ENCODE results near the gene ACOX1.

ACOX1 gene

DNA sequence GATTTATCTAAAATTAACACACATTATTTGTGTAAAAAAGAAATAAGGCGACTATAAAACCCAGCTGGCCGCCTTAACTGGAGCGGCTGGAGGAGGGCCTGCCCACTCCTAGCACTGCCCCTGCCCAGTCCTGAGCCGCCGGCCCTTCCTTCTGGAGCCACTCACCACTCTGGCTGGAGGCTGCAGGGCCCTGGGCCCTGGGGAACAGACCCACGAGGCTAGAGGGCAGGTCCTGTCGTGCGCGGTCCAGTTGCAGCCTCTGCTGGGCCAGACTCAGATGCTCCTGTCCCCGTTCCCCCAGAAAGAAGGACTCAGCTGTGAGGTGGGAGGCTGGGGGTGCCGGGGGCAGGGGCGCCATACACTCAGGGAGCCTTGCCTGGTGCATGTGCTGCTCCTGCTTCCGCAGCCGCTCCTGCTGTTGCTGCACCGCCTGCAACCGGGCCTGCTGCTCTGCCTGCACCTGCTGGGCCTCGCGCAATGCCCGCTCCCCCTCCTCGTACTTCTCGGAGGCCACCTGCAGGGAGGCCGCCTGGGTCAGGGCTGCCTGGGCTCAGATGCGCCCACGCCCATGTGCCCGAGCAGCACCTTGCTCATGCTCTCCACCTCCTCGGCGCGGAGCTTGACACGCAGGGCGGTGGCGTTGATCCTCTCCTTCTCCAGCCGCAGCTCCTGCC, 65.3 kb downstream of the ACOX1 start:
- H3K4me3 ChIP-seq (ENCODE audit: low read depth, low read length), result no peak overlapping the region
- TF ChIP-seq, protein P1, sequence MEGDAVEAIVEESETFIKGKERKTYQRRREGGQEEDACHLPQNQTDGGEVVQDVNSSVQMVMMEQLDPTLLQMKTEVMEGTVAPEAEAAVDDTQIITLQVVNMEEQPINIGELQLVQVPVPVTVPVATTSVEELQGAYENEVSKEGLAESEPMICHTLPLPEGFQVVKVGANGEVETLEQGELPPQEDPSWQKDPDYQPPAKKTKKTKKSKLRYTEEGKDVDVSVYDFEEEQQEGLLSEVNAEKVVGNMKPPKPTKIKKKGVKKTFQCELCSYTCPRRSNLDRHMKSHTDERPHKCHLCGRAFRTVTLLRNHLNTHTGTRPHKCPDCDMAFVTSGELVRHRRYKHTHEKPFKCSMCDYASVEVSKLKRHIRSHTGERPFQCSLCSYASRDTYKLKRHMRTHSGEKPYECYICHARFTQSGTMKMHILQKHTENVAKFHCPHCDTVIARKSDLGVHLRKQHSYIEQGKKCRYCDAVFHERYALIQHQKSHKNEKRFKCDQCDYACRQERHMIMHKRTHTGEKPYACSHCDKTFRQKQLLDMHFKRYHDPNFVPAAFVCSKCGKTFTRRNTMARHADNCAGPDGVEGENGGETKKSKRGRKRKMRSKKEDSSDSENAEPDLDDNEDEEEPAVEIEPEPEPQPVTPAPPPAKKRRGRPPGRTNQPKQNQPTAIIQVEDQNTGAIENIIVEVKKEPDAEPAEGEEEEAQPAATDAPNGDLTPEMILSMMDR (IDR thresholded peaks at IDR 0.05; ENCODE audit: low read depth, low read length), result no peak

DNA sequence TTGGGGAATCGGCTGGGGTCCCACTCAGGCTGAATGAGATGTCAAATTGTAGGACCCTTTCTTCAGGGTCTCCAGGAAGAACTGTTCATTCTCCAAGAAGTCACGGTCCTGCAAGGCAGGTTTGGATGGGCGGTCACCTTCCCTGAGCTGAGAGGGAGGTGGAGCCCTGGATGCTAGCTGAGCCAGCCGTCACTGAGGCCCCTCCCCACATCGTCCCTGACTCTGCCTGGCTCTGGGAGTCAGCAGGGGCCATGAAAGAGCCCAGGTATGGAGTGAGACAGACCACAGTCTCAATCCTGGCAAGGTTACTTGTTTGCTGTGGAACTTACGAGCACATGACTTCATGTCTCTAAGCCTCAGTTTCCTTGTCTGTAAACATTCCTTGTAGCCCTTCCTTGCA, 68.3 kb downstream of the ACOX1 start:
- no peak overlapping the region for H3K4me3 ChIP-seq (ENCODE audit: low read depth, low read length)
- TF ChIP-seq, protein P1 (IDR thresholded peaks at IDR 0.05; ENCODE audit: low read depth, low read length), result no peak

DNA sequence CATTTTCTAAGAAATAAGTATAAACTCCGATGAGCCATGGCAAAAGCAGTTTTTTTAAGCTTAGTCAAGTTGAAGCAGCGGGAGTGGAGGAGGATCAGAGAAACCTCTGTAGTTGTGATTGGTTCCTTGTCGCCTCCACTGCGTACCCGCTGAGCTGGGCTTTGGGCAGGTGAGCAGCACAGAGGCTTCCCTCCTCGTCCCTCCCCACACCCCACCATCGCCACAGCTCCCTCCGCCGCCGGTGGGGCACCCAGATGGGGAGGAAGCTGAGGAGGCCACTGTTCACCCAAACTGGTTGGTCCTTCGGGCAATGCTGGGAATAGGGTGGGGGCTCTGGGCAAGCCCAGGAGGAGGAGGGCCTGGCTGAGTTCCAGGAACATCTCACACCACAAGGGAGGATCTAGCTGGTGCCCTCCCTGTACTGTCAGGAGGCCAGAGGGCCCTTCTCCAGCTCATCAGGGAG, 69.1 kb downstream of the ACOX1 start:
- H3K4me3 ChIP-seq (ENCODE audit: low read depth, low read length), result no peak overlapping the region
- TF ChIP-seq, protein P1 (IDR thresholded peaks at IDR 0.05; ENCODE audit: low read depth, low read length), result no peak

DNA sequence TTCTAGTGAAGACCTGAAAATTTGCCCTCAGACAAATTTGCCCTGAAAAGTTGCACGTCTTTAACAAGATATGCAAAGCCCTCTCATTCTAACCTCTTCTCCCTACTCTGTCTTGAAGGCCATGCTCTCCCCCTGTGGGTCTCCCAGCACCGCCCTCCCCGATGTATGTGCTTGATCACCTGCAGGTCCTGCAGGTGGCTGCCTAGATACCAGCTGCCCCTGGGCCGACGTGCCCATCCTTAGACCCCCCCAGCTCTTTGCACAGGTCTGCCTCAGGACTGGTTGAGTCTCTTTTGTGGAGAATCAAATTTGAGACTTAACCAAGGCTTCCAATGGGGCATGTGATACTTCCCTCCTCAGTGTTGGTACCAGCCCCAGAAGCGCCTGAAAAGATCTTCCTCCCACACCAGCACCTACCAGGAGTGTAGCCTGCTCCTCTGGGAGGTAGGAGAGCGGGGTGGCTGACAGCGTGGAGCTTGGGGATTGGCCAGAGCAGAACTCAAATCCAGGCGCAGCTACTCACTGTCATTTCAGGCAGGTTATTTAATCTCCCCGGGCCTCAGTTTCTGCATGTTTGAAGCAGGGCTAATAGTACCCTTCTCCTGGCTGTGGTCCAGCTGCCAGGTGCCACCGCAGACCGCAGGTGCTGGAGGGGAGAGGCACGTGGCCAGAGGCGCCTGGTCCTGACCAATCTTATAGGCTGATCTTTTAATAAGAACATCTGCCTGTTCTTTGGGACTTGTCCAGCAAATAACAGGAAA, 69.7 kb downstream of the ACOX1 start:
- TF ChIP-seq, protein P1 (IDR thresholded peaks at IDR 0.05; ENCODE audit: low read depth, low read length), result no peak
- H3K4me3 ChIP-seq (ENCODE audit: low read depth, low read length), result no peak overlapping the region

DNA sequence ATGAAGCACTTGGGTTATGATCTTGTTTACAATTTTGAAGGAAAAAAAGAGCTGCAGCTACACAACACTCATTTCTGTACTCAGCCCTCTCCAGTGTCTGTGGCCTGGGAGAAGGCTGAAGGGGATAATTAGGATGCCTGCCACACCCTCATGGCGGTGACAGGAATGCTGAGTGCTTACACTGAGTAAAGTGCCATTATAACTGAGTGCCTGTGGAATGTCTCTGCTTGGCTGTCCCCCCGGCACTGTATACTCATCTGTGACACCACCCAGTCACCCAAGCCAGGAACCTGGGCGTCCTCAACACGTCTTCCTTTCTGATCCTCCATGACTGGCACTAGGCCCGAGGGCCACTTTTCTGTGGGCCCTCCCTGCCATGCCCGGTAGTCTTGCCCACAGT, 70.8 kb downstream of the ACOX1 start:
- no peak overlapping the region for H3K4me3 ChIP-seq (ENCODE audit: low read depth, low read length)
- TF ChIP-seq, protein P1 (IDR thresholded peaks at IDR 0.05; ENCODE audit: low read depth, low read length), result no peak

DNA sequence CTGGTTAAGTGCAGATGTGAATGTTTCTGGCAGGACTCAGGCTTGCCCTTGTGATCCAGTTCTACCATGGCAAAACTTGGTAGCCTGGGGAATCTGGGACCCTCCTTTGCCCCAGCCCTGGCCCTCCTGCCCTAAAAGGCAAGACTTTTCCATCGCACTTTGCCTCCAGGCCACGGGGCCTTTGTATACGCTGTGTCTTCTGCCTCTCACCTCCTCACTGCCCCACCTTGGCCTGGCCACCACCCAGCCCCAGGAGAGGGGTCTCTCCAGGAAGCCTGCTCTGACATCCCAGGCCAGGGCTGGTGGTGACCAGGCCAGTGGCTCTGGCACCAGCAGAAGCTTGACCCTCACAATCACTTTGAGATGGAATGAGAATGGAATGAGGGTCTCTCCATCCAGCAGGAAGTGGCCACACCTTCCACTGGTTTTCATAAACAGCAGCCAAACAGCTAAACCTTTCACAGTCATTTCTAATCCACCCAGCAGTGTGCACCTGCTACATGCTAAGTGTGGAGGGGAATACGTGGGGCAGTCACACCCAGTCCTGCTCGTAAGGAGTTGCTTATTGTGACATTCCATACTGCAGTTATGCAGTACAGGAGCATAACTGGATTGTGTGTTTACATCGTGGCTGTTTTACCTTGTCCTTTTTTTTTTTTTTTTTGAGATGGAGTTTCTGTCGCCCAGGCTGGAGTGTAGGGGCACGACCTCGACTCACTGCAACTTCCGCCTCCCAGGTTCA, 72.7 kb downstream of the ACOX1 start:
- H3K4me3 ChIP-seq (ENCODE audit: low read depth, low read length), result no peak overlapping the region
- TF ChIP-seq, protein P1 (IDR thresholded peaks at IDR 0.05; ENCODE audit: low read depth, low read length), result no peak

Data from WI38 (cell line).